Stimulated activated CD4-positive, alpha-beta T cell treated with anti-CD3 and anti-CD28 coated beads, Interleukin-2, amount 100 ng/mL, for 48 hours (primary cell): ENCODE measurements around the gene ZFP3.
"Not testable (repeated sequence)": the region's sequence is repeated elsewhere in the genome, so short reads cannot be mapped to it uniquely, and the experiment has no call there.

Source experiments
- DNase-seq, 2 donors: peaks; one replicate each; pipeline ENCODE4 v3.0.0-alpha.2; 2020

Gene ZFP3

DNA sequence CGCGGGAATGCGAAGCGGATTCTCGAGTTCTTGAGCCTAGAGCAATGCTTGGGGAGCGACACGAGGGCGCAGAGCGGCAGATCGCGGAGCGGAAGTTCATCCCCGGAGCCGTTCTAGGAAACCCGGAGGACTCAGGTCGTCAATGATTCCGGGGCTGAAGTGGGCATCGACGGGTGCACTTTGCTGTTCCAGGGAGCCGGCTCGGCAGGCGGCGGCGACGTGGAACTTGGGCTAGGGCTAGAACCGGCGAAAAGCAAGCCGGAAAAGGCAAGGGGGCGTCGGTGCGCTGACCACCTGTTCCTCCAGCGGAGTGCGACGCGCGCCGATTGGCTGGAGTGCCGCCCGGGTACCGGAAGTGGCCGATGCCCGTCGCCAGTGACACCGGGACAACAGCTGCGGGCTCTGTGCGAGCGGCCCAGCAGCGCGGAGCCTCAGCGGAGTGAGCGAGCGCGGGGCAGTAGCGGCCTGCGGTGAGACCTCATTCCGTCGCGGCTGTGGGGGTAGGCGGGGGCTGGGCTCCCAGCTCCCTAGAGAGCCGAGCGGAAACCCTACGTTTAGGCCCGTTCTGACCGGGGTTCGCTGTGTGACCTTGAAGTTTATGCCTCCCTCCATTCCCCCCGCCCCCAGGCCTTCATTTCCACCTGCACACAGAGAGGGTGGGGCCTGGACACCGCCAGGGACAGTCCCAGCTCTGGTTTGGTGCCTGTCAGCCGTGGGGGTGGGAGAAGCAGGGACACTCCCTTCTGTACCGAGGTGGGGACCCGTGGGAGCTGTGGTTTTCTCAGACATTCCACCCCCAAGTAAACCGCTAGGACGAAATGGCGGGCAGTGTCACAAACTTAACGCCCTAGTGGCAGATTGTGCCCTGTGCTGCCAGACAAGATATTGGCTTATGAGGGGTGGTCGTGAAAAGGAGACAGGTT, at the start of gene ZFP3:
Gene ZFP3, plus strand, starts transcription at position 362 of the 923 bp plus-strand sequence. CDS start 13,038 bp downstream, outside the sequence.
- DNase-seq, result peak; percentile 65 to 67

DNA sequence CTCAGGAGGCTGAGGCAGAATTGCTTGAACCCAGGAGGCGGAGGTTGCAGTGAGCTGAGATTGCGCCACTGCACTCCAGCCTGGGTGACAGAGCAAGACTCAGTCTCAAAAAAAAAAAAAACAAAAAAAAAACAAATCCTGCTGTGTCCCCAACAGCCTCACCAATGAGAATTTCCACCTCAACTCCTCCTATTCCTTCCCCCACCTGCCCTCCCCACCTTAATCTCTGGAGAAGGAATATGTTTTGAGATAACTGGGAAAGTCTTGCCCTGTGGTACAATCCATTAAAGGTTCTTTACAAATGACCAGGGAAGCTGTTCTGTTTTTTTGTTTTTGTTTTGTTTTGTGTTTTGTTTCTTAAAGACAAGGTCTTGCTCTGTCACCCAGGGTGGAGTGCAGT, 48.1 kb upstream of the ZFP3 start:
- DNase-seq, result not testable (repeated sequence)

DNA sequence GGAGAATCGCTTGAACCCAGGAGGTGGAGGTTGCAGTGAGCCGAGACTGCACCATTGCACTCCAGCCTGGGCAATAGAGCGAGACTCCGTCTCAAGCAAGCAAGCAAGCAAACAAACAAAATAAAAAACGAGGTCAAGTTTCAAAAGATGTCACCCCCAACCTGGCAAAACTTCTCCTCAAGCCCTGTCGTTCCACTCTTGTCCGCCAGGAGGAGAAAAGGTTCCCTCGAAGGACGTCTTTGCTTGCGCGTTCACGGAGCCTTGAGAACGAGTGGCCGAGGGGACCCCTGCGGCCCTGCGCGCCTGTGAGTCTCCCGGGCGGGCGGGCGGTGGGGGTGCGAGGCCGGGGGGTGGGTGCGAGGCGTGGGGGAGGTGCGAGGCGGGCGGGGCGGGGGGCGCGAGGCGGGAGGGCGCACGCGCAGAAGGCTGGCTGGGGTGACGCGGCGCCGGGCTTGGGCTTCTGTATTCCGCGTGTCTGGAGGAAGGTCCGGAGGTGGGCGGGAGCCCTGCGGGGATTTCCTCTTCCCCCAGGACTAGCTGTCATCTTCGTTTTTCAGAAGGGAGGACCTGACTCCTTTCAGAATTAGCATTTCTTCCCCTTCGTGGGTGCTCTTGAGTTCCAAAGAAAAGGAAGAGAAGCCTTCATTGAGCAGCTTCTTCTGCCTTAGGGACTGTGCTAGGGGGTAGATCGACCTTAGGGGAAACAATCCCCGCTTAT, 46.7 kb upstream of the ZFP3 start:
- DNase-seq, result peak; percentile 81

DNA sequence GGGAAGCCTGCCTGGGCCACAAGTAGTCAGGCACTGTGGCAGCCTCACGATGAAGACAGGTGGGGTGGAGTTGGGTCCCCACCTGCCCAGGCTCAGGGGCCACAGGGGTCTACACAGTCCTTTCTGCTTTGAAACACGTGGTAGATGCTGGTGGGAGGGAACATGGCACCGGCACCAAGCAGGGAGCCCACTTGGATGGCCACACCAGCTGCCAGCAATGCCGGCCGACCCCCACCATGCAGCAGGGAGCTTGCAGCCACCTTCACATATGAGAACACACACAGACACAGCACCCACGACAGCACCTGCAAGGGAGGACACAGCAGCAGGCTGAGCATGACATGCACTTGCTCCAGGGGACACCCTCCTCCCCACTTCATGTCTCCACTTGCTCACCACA, 45.4 kb upstream of the ZFP3 start:
- DNase-seq, result no peak

DNA sequence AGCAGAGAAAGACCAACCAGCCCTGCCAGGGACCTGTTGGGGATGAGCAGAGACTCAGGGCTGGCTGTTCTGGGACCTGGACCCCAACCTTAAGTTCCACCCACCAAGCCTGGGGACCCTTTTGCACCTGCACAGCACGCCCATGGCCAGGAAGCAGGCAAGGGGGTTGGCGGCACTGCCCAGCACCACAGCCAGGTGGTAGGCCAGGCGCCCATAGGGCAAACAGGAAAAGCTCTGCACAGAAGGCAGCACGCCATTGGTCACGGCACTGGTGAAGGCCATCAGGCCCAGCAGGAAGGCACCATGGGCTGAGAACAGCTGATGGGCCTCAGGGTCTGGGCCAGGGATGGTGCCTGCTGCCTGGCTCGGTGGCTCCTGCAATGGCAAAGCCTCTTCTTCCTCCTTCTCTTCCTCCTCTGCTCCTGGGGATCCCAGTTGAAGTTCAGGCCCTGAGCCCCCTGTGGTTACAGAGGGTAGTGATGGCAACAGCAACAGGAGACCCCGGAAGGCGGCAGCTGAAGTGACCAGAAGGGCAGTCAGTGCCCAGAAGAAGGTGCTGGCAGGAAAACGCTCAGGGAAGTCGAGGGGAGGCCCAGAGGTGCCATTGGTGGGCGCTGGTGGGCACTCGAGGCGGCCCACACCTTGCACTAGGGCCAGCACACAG, 44.8 kb upstream of the ZFP3 start:
- no peak for DNase-seq

DNA sequence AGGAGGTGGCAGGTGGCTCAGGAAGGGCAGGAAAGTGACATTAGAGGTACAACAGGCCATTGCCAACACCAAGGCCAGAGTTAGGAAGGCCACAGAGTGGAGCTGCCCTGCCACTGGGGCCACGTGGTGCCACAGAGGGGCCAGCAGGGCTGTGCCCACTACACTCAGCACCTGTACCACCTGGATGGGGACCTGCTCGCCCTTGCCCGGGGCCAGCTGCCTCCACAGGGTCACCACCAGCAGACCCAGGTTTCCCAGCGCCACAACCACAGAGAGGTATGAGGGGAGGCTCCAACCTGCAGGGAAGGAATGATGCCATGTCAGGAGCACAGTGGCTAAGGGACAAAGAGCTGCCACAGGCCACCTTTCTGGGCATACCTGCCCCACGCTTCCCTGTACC, 44.2 kb upstream of the ZFP3 start:
- DNase-seq, result no peak

DNA sequence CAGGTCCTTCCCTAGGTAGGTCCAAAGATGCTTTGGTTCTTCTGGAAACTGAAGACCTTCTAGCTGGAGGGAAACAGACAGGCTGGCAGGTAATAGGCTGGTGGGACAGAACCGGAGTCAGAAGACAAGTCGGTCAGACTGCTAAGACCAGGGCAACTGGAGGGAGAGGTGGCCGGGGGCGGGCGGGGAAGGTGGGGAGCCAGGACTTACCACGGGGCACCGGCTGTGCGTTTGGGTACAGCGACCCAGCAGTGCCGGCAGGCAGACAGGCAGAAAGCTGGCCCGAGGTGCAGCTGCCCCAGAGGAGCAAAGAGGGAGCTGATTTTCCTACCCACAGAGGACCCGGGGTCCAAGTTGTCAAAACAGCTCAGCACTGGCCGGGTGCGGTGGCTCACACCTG, 43.6 kb upstream of the ZFP3 start:
- no peak for DNase-seq

DNA sequence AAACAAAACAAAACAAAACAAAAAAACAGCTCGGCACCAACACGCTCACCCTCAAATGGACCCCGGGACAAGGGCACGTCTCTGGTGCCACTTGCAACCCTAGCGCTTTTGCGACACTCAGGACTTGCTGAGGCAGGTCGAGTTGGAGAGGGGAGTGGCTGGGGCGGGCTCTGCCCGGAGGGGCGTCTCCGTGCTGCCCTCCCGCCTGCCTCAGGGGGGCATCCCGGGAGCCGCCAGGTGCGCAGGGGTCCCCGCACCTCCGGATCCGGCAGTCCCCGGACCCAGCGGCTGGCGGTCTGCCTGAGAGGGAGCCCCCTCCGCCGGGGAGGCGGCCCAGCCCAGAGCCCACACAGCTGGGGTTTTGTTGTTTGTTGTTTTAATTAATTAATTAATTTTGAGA, 43.0 kb upstream of the ZFP3 start, which contains the start of gene SLC52A1:
Gene SLC52A1, minus strand, starts transcription at position 112 of the 400 bp plus-strand sequence. CDS start 820 bp downstream, outside the sequence.
- DNase-seq, result no peak

DNA sequence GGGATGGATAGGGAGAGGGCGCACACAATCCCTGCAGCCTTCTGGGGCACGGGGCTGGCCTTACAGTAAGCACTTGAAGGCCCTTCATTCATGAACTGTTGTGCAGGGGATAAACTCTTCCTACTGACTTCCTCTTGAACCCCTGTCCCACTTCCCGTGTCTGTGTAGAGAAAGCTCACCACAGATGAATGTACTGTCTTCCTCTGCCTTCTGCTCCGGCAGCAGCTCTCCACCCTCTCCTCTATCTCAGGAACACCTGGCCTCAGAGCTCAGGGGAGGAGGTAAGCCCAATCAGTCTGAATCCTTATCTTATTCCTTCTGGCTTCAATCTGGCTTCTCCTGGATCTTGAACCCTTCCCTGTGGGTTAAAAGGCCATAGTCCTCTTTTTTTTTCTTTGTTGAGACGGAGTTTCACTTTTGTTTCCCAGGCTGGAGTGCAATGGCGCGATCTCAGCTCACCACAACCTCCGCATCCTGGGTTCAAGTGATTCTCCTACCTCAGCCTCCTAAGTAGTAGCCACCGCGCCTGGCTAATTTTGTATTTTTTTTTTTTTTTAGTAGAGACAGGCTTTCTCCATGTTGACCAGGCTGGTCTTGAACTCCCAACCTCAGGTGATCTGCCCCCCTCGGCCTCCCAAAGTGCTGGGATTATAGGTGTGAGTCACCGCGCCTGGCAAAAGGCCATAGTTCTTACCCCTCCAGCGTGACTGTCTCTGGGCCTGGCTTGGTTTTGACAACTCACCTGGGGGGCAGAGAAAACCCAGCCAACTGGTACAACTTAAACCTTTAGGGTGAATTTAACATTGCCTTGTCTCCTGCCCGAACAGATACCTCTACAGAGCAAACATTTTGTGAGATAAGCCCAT, 35.9 kb upstream of the ZFP3 start:
- DNase-seq, result no peak

DNA sequence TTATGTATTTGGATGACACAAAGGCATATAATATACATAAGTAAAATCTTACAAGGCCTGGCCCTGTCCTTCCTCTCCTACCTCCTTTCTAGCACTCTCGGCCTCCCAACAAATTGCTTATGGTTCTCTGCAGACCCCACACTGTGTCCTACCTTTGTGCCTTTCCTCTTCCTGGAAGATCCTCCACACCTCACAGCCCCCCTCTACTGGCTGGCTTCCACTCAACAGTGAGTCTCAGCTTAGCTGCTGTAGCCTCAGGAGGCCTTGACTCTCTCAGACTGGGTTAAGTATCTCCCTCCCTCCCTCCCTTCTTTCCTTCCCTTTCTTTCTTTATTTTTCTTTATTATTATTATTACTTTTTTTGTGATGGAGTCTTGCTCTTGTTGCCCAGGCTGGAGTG, 34.7 kb upstream of the ZFP3 start:
- DNase-seq, result no peak

DNA sequence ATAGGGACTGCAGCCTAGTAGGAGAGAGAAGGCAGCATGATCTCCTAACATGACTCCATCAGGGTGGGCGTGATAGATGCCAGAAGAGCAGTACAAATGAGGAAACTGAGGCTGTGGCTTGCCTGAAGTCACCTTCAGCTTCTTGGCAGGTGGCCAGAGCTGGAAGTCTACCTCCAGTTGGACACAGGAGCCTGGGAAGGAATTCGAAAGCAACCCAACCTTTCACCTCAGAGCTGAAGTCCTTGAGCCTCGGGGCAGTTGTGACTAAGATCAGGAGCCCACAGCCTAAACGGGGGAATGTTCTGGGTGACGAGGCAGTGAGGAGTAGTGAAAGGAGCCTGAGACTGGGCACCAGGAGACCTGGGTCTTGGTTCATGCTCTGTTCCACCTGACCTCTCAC, 33.6 kb upstream of the ZFP3 start:
- no peak for DNase-seq

DNA sequence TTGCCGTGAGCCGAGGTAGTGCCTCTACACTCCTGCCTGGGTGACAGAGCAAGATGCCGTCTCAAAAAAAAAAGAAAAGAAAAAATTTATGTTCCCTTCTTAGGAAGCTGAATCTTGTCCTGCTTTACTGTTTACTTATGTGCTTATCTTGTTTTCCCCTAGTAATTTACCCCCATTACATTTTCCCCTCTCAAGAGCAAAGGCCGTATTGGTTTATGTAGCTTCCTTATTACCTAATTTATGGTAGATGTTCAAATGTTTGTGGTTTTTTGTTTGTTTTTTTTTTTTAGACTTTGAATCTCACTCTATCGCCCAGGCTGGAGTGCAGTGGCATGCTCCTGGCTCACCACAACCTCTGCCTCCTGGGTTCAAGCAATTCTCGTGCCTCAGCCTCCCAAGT, 32.8 kb upstream of the ZFP3 start:
- DNase-seq, result no peak

DNA sequence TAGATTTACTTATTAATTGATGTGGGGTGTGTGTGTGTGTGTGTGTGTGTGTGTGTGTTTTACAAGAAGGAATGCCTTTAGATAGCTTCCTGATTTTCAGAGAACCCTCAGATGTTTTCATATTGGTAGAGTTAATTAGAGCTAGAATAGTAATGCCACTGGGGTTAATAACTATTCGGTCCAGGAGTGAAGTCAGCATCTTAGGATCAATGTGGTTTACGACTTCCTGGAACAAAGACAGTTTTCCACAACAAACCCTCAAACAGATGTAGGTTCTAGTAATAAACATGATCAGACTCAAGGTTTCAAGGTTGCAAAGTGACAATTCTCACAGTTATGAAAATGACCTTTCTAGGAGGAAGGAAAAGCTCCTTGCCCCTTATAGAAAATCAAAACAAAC, 30.8 kb upstream of the ZFP3 start:
- DNase-seq, result no peak

DNA sequence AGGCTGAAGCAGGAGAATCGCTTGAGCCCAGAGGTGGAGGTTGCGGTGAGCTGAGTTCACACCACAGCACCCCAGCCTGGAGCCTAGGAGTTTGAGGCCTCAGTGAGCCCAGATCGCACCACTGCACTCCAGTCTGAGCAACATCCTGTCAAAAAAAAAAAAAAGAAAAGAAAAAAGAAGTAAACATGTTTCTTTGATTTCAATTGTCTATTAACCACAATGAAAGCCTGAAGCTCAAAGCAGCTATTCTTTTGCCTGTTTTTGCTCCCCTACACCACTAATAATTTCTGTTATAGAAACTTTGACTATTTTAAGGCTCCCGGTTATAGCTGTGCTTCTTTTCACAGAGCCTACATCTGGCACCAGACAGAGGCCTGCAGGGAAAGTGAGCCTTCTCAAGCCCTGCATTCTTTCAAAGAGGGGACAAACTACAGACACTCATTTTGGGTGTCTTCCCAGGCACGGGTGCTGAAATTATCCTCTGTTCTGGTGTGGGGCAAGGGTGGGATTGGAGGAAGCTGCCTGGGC, 28.9 kb upstream of the ZFP3 start:
- no peak for DNase-seq

DNA sequence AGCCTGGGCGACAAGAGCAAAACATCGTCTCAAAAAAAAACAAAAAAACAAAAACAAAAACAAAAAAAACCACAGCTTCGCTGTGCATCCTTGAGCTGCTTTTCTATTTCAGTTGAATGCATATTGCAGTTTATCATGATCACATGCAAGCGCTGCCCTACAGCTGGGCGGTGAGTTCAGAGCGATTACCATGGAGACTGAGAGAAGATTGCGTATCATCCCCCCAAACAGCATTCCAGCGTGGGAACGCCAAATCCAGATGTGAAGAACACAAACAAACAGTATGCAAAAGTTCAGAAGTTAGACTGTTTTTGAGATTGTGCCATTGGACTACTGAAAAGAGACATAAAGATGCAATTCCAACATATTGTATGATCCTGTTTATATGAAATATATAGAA, 28.0 kb upstream of the ZFP3 start:
- no peak for DNase-seq

DNA sequence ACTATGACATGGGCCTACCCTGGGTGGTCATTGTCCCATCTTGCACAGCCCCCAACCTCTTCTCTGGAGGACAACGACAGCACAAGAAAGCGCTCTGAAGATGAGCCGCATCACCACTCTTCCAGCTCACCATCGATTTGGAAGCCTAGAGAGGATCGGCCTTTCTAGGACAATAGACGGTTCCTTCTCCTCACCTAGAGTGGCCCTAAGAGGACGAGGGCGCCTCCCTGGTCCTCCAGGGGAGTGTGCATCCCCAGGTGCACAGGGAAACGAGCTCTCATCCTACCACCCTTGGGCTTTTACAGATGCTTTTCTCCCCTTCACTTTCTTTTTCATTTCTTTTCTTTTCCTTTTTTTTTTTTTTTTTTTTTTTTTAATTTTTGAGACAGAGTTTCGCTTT, 22.7 kb upstream of the ZFP3 start:
- DNase-seq, result no peak

DNA sequence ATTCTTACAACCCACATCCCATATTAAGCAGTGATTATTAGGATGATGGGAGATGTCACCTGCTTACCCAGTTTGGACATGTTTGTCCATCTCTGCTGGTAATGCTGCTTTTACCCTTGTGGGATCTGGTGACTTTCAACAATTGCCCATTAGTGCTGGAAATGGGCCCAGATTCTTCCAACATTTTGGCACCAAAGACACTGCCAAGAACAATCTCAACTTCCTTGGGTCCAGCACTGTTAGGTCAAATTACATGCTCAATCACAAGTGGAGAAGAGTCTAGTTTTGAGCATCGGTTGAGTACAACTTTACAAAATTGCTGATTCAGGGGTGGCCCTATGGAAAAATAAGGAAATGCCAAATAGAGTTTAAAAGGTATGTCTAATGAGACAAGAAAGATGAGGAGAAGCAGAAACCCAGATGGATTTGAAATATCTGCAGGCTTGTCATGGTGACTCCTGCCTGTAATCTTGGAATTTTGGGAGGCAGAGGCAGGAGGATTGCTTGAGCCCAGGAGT, 13.0 kb upstream of the ZFP3 start:
- no peak for DNase-seq

DNA sequence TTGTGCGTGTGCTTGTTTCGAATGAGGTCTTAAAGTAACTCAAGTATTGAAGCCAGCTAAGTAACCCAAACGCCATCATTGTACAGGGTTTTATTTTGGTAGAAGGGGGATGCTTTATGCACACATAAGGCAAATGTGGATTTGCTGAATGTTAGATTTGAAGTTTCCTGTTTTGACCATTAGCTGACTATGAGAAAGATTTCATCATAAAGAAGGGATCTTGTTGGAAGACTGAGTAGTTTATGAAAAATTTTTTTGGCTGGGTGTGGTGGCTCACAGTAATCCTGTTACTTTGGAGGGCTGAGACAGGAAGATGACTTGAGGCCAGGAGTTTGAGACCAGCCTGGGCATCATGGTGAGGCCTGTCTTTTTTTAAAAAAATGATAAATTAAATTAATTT, 10.0 kb upstream of the ZFP3 start:
- no peak for DNase-seq

DNA sequence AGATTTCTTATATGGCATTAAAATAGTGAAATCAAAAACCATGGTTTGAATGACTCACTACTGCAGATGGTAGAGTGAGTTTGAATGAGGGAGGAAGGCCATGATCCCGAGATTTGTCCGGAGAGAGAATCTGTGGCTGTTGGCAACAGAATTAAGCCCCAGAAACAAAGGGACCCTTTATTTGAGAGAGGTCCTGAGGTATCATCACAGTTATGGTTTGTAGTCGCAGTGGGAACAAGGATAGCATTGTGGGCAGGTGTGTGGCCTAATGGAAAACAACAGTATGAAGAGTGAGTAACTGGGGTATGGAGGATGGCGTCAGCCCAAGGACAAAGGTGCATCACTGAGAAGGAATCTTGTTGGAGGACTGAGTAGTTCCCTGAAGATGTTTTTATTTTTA, 8.5 kb upstream of the ZFP3 start:
- DNase-seq, result no peak

DNA sequence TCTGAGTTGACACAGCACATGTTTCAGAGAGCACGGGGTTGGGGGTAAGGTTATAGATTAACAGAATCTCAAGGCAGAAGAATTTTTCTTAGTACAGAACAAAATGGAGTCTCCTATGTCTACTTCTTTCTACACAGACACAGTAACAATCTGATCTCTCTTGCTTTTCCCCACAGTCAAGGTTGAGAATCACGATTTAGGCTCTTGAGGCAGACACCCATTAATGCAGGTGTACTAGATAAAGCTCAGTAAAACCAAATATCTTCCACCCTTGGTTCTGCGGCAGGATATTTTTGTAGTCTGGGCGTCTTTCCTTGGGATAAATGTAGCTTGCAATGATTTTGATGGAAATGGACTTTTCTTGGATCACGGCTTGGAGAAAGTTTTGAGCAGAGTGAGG, 2.8 kb upstream of the ZFP3 start:
- DNase-seq, result not testable (repeated sequence)

DNA sequence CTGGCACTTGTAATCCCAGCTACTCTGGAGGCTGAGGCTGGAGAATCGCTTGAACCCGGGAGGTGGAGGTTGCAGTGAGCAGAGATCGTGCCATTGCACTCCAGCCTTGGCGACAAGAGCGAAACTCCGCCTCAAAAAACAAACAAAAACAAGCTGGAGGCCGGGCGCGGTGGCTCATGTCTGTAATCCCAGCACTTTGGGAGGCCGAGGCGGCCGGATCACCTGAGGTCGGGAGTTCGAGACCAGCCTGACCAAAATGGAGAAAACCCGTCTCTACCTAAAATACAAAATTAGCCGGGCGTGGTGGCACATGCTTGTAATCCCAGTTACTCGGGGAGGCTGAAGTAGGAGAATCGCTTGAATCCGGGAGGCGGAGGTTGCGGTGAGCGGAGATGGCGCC, 992 bp upstream of the ZFP3 start:
- DNase-seq, result not testable (repeated sequence)

DNA sequence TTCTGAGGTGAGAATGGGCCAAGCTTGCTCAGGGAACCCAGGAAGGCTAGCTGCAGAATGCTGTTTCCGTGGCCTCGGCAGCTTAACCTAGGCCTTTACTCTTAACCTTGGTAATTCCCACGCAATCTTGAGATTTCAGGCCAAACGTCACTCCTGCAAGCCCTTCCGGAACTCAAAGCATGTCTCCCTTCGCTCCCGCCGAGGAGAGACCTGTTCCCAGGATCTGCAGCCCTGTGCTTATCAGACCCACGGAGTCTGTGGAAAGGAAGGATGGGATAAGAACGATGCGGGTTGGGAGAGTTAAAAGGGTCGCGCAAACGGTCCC, 524 bp upstream of the ZFP3 start:
- DNase-seq, result no peak
